ENCODE results near the gene PRDM11.

- TF ChIP-seq POLR2A (IDR thresholded peaks at IDR 0.05), result no peak
- no peak for TF ChIP-seq CTCF (IDR thresholded peaks at IDR 0.05)
Observed at GRCh38 chr11:45158210-45158731, 11.8 kb downstream of the PRDM11 start.

All from body of pancreas (tissue), 4 donors.